ENCODE results near the gene POLR1A.

DNA sequence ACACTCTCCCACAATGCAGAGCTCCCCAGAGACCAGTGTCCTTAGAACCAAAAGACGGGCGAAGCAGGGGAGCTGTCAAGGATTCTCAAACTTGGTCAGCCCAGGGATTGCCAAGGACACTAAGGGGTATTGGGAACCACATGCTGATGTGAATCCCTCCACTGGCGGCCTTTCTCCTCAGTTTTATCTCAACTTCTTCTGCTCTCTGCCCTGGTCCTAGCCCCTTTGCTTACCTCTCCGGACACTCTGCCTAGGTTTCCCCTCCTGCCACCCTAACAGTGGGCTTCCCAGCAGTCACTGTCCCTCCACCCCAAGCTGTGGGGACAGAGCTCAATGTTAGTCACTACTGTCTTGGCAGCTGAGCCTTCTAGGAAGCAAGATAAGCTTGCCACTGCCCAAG lies 61.1 kb downstream of the POLR1A start:
- TF ChIP-seq, protein P1, sequence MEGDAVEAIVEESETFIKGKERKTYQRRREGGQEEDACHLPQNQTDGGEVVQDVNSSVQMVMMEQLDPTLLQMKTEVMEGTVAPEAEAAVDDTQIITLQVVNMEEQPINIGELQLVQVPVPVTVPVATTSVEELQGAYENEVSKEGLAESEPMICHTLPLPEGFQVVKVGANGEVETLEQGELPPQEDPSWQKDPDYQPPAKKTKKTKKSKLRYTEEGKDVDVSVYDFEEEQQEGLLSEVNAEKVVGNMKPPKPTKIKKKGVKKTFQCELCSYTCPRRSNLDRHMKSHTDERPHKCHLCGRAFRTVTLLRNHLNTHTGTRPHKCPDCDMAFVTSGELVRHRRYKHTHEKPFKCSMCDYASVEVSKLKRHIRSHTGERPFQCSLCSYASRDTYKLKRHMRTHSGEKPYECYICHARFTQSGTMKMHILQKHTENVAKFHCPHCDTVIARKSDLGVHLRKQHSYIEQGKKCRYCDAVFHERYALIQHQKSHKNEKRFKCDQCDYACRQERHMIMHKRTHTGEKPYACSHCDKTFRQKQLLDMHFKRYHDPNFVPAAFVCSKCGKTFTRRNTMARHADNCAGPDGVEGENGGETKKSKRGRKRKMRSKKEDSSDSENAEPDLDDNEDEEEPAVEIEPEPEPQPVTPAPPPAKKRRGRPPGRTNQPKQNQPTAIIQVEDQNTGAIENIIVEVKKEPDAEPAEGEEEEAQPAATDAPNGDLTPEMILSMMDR (IDR thresholded peaks at IDR 0.05): no peak
- TF ChIP-seq EP300 (IDR thresholded peaks at IDR 0.05): no peak
- TF ChIP-seq POLR2AphosphoS5 (IDR thresholded peaks at IDR 0.05): no peak

Data from gastroesophageal sphincter (tissue), 3 donors.